ENCODE data around the gene PAFAH2.
"Not testable (repeated sequence)": the region's sequence is repeated elsewhere in the genome, so short reads cannot be mapped to it uniquely, and the experiment has no call there.

The PAFAH2 gene

GRCh38 chr1:26010825-26011224 lies 13.0 kb upstream of the PAFAH2 start:
- DNase-seq (ENCODE audit: low read depth), result no peak

GRCh38 chr1:26009796-26010447 lies 12.1 kb upstream of the PAFAH2 start:
- DNase-seq (ENCODE audit: low read depth), result no peak

- no peak for DNase-seq (ENCODE audit: low read depth)
These were observed 8.8 kb upstream of the PAFAH2 start for GRCh38 chr1:26006710-26007109.

- DNase-seq (ENCODE audit: low read depth), result no peak
These were observed 7.7 kb upstream of the PAFAH2 start for GRCh38 chr1:26005434-26006105.

GRCh38 chr1:26003756-26004155 lies 5.9 kb upstream of the PAFAH2 start:
- no peak for DNase-seq (ENCODE audit: low read depth)

DNA sequence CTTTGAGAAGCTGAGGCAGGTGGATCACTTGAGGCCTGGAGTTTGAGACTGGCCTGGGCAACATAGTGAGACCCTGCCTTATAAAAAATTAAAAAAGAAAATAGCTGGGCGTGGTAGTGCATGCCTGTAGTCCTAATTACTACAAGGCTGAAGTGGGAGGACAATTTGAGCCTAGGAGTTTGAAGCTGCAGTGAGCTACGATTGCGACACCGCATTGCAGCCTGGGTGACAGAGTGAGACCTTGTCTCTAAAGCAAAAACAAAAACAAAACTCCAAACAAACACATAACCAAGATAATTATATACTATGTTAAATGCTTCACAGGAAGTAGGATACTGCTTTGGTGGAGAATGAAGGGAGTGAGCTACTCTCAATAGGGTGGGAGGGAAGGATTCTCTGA lies 5.4 kb upstream of the PAFAH2 start:
- DNase-seq (ENCODE audit: low read depth), result no peak

DNA sequence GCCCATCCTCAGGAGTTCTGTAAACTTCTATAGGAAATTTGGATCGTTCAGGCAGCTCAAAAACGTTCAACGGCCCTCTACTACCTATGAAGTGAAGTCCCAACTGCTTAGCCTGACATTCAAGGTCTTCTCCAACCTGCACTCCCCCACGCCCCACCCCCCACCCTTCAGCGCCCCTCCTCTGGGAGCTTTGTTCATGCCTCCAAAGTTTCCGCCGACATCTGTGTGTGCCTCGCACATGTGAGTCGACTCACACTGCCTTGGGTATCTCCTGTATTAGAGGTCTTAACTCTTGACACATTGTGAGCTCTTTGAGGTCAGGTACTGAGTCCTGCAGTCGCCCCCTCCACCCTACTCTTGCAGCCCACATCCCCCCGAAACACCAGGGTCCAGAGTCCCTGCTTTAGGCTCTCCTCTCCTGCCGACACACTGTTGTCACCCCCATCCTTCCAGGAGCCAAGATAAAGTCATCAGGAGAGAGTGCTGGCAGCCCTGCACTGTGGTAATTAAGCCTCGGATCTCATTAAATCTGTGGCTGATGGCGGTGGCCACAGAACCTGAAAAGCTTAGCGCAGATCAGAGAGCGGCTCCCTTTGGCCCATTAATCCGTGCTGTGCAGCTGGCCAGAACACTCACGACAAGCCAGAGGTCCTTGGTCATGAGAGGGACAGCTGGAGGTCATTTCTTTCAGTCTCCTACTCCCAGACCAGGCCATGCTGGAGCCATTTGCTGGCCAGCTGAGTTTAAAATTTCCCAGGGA lies 1.4 kb upstream of the PAFAH2 start:
- DNase-seq (ENCODE audit: low read depth), result no peak

DNA sequence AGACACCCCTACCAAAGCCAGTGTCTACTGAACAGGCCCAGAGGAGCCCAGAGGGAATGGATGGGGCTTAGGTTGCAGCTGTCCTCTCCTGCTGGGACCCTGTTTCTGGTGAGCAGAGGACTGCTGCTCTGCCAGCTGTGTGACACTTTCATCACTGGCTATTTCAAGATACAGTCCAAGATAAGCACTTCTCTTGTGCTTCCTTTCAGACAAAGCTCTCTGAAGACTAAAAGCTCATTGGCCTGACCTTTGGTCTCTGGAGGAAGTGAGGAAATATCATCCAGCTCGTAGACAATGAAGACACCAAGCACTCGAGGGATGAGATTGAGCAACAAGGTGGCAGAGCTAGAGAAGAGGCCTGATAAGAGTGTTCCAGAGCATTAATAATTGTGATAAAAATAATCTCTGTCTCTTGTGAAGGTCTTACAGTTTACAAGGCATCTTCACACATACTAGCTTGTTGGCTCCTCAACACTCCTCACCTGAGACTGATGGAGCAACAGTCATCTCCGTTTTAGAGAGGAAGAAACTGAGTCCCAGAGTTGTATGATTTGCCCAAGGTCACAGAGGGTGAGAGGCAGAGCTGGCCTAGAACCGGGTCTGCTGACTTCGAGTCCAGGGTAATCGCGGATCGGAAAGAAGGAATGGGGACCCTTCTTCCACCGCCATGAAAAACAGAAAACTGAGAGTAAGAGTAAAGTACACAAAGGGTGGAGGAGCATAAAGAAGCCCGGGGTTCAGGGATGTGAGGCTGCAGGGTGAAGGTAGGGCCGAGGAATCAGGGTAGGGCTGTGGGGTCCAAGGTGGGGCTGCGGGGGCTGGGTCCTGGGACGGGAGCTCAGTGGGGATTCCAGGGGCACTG lies 666 bp downstream of the PAFAH2 start:
- no peak for DNase-seq (ENCODE audit: low read depth)

- DNase-seq (ENCODE audit: low read depth), result no peak
These were observed 3.3 kb downstream of the PAFAH2 start for GRCh38 chr1:25994402-25995150.

- DNase-seq (ENCODE audit: low read depth), result no peak
These were observed 4.5 kb downstream of the PAFAH2 start for GRCh38 chr1:25993197-25993951.

DNA sequence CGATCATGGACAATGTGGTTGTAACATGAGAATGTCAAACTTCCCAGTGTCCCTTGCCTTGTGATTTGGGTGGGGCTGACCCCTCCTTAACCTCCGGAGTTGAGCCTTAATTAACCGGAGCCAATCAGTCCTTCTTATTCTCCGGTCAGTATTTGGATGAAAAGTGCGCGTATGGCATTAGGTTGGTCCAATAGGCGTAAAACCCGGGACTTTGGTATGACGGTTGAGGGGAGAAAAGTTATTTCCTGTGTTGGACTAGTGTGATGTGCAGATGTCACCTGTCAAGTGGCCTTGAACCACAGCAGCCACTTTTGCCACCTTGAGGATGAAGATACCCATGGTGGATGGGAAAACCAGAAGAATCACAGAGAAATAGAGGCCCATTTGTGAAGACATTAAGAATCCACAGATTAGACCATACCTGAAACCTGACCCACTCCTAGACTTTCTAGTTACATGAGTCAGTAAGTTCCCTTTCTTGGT lies 5.1 kb downstream of the PAFAH2 start:
- no peak for DNase-seq (ENCODE audit: low read depth)

DNA sequence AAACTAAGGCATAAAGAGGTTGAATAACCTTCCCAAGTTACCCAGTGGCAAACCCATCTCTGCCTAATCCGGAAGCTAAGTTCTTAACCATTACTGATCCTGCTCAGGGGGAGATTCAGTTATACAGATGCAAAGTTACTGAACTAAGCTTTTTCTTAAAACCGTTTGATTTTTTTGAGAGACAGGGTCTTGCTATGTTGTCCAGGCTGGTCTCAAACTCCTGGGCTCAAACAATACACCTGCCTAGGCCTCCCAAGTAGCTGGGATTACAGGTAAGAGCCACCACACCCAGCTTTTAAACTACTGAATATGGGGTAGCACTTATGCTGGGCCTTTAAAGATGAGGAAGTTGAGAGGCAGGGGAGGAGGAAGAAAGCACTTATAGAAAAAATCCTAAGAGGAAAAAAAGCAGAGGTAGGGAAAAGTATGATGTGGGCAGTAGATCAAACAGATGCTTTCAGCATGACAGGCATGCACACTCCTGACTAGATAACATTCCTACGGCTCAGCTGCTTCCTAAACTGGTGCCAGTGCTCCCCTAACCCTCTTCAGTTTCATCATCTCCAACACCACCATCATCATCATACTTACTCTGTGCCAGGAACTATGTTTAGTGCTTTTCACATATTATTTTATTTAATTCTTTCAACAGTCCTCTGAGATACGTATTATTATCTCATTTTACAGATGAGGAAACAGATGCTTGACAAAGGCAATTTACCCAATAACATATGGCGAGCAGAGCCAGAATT lies 5.8 kb downstream of the PAFAH2 start:
- DNase-seq (ENCODE audit: low read depth), result no peak

GRCh38 chr1:25990702-25991395 lies 7.0 kb downstream of the PAFAH2 start:
- peak; percentile 22 for DNase-seq (ENCODE audit: low read depth)

DNA sequence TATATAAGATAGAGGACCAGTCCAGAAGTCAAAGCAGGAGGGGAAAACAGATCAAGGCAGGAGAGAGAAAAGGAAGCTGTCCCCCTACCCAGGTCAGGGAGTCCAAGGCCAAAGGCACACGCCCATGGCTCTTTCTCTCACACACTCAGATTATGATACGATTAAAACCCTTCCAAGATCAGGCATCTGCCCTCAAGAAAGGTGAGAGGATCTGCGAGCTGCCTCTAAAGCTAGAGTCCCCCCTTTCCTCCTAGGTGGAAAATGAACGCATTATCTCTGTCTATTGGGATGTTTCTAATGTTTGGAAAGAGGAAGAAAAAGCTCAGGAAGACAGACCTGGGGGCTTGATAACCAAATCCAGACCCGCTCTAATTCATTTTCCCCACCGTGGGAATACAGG lies 7.6 kb downstream of the PAFAH2 start:
- no peak for DNase-seq (ENCODE audit: low read depth)

- no peak for DNase-seq (ENCODE audit: low read depth)
These were observed 8.2 kb downstream of the PAFAH2 start for GRCh38 chr1:25989440-25990234.

- DNase-seq (ENCODE audit: low read depth), result no peak
These were observed 9.9 kb downstream of the PAFAH2 start for GRCh38 chr1:25987951-25988350.

- not testable (repeated sequence) for DNase-seq (ENCODE audit: low read depth)
These were observed 11.1 kb downstream of the PAFAH2 start for GRCh38 chr1:25986773-25987172.

DNA sequence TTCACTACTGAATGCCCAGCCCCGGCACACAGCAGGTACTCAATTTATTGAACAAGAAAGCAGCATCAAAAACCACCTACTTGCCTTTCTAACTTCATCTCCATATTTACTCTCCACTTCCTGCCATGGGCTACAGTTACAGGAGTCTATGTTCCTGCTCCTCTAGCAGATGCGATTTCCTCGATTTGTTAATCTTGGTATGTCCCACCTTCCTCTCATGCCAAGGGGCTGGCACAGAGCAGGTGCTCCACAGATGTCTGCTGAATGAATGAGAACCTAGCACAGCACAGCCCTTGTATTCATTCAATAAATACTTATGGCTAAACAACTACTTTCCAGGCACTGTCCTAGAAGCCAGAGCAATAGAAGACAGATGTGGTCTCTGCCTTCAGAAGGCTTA lies 12.2 kb downstream of the PAFAH2 start:
- no peak for DNase-seq (ENCODE audit: low read depth)
